Nasal cavity respiratory epithelium epithelial cell of viscerocranial mucosa (primary cell): ENCODE results near the gene NIF3L1. TPM values are rescaled to one million over a fixed set of nuclear protein-coding genes. Genes with fewer than 3 reads are reported as not detected.

Source experiments
- total RNA-seq: library from RNA; depleted of rRNA; stranded (reverse); fragments of >200 nt; gene quantifications from 2 replicates; pipeline ENCODE4 v1.2.3, GENCODE V29; 2014

NIF3L1 gene, protein sequence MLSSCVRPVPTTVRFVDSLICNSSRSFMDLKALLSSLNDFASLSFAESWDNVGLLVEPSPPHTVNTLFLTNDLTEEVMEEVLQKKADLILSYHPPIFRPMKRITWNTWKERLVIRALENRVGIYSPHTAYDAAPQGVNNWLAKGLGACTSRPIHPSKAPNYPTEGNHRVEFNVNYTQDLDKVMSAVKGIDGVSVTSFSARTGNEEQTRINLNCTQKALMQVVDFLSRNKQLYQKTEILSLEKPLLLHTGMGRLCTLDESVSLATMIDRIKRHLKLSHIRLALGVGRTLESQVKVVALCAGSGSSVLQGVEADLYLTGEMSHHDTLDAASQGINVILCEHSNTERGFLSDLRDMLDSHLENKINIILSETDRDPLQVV
- 28.1 and 32.1 TPM in 2 replicates for total RNA-seq

DNA sequence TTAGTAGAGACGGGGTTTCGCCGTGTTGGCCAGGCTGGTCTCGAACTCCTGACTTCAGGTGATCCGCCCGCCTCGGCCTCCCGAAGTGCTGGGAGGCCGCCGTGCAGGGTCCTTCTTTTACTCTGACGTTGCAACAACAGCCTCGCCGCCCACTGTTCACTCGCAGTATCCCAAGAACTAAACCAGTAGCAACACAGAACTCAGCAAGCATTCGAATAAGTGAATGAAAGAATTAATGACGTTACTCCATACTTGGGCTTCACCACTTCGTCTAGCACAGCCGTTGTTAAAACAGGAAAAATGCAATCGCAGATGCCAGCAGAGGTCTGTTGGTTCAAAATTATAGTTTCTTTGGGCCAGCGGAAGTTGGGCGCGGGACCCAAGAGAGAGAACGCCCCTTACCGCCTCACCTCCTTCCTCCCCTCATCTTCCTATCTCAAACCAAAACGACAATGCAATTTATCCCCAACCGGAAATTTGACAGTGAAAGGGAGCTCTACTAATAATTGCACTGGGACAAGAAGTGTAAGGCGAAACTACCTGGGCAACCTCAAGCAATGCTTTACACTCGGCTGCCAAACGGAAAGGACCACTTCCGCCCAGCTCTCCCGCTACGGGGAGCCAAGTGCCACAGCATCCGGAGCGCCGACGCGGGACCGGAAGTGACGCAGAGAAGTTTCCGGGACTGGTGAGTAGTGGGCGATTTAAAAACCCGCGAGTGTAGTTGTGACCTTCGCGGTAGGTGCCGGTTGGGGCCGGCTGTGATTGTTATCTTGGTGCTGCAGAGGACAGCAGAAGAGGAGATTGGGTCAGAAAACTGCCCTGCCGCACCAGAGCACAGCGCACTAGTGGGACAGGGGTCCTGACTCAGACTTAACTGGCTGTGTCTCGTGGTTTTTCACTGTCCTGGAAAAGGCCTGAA lies at the start of gene NIF3L1, which contains the start of gene PPIL3:
Gene NIF3L1, plus strand, starts transcription at position 668 of the 922 bp plus-strand sequence. CDS start 2,573 bp downstream, outside the sequence.
Gene PPIL3, minus strand, starts transcription at position 374 of the 922 bp plus-strand sequence. CDS start 1,462 bp downstream, outside the sequence.

DNA sequence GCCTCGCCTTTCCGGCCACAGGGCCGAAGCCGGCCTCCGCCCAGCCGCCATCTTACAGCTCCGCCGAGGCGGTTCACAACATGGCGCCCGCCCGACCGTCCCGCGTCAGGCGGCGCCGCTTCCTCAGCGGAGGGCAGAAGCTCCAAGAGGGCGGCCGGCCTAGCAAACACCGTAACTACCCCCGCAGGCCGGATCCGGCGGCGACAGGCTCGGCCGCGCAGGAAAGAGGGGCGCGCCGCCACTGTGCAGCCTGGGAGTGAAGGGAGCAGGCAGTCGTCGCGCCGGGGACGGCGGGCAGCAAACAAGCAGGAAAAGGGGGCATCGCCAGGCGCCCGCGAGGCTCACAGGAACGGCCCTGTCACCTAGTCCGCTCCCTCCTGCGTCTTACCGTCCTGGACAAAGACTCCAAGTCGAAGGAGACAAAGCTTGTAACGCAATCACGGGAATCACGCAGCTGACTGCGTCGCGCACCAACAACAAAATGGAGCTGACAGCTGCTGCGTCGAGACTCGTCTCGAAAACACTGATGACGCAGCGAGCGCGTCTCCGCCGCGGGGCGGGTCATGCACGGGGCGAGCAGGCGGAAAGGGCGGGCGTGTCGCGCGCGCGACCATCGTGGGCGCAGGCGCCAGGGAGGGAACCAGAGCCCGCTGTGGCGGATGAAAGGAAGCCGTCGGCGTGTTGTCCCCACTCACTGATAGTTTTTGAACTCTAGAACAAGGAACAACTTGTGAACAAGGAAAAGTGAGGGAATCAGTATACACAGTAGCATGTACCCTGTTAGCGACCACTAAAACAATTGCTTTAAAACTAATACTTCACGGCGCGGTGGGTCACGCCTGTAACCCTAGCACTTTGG lies 24.8 kb upstream of the NIF3L1 start, which contains the start of gene CLK1:
Gene CLK1, minus strand, starts transcription at position 483 of the 859 bp plus-strand sequence. CDS start 2,796 bp downstream, outside the sequence.

Other genes starting within 250 kb of the NIF3L1 start
- 633 and 845 TPM in 2 replicates for gene BZW1, start 77.5 kb upstream of the NIF3L1 start, total RNA-seq
- 77.2 and 105 TPM in 2 replicates for gene CLK1, start 24.7 kb upstream of the NIF3L1 start, total RNA-seq
- gene PPIL3, start 294 bp upstream of the NIF3L1 start, total RNA-seq, result 48.9 and 51.9 TPM in 2 replicates
- 26.0 and 27.3 TPM in 2 replicates for gene ORC2, start 74.3 kb downstream of the NIF3L1 start, total RNA-seq
- gene HYCC2, start 182.3 kb downstream of the NIF3L1 start, total RNA-seq, result 14.4 and 15.0 TPM in 2 replicates
- 43.1 and 43.5 TPM in 2 replicates for gene NDUFB3, start 182.6 kb downstream of the NIF3L1 start, total RNA-seq
- gene CFLAR, start 226.8 kb downstream of the NIF3L1 start, total RNA-seq, result 80.3 and 128 TPM in 2 replicates